ENCODE data around the gene SRL.
A peak's percentile ranks its signal among the peaks of the same experiment; 100 is the strongest.

The SRL gene

GRCh38 chr16:4198816-4199215 lies 43.1 kb downstream of the SRL start:
- DNase-seq, result no peak

GRCh38 chr16:4194661-4195060 lies 47.2 kb downstream of the SRL start:
- DNase-seq, result no peak

- no peak for DNase-seq
Observed at GRCh38 chr16:4193920-4194319, 48.0 kb downstream of the SRL start.

- DNase-seq, result no peak
Observed at GRCh38 chr16:4192206-4192605, 49.7 kb downstream of the SRL start.

GRCh38 chr16:4190712-4191333 lies 51.1 kb downstream of the SRL start:
- DNase-seq, result no peak

- DNase-seq, result no peak
Observed at GRCh38 chr16:4190086-4190485, 51.8 kb downstream of the SRL start.

- no peak for DNase-seq
Observed at GRCh38 chr16:4184038-4184702, 57.7 kb downstream of the SRL start.

GRCh38 chr16:4183237-4184037 lies 58.4 kb downstream of the SRL start:
- DNase-seq, result no peak

GRCh38 chr16:4182581-4183236 lies 59.2 kb downstream of the SRL start:
- no peak for DNase-seq

GRCh38 chr16:4180511-4180910 lies 61.4 kb downstream of the SRL start:
- DNase-seq, result no peak

- no peak for DNase-seq
Observed at GRCh38 chr16:4179763-4180260, 62.1 kb downstream of the SRL start.

GRCh38 chr16:4179020-4179419 lies 62.9 kb downstream of the SRL start:
- DNase-seq, result peak; percentile 36

- no peak for DNase-seq
Observed at GRCh38 chr16:4178468-4179010, 63.3 kb downstream of the SRL start.

GRCh38 chr16:4176906-4177417 lies 64.9 kb downstream of the SRL start:
- no peak for DNase-seq

GRCh38 chr16:4175849-4176248 lies 66.0 kb downstream of the SRL start:
- DNase-seq, result no peak

GRCh38 chr16:4172070-4172469 lies 69.8 kb downstream of the SRL start:
- DNase-seq, result no peak

GRCh38 chr16:4169415-4169814 lies 72.5 kb downstream of the SRL start:
- no peak for DNase-seq

- DNase-seq, result no peak
Observed at GRCh38 chr16:4166821-4167220, 75.1 kb downstream of the SRL start.

GRCh38 chr16:4160658-4161430 lies 81.0 kb downstream of the SRL start:
- no peak for DNase-seq

- no peak for DNase-seq
Observed at GRCh38 chr16:4159726-4160125, 82.2 kb downstream of the SRL start.

GRCh38 chr16:4158143-4159093 lies 83.5 kb downstream of the SRL start:
- DNase-seq, result no peak

Data from SIG-M5 (cell line).